Astrocyte (in vitro differentiated cells and primary cell): ENCODE measurements around the gene RBBP6.
A peak's percentile ranks its signal among the peaks of the same experiment; 100 is the strongest.

ENCODE experiments used
- CTCF ChIP-seq: IDR thresholded peaks from 2 replicates; pipeline ENCODE4 v1.5.1; 2011; ENCODE audit warnings: low read depth, mild to moderate bottlenecking, inconsistent platforms, low read length, moderate library complexity; ENCODE audit not compliant: insufficient read depth
- EZH2 ChIP-seq: IDR thresholded peaks from 2 replicates; pipeline ENCODE4 v1.6.1; 2012; ENCODE audit warnings: mild to moderate bottlenecking, low read length, inconsistent platforms; ENCODE audit not compliant: insufficient read depth

GRCh38 chr16:24568392-24568791 lies 29.0 kb downstream of the RBBP6 start:
- TF ChIP-seq CTCF (peak; percentile 41), EZH2 (no peak)
